OCI-M2 (cell line): ENCODE results near the gene PPFIA3.
"Not testable (repeated sequence)": the region's sequence is repeated elsewhere in the genome, so short reads cannot be mapped to it uniquely, and the experiment has no call there.

Experiments used
- DNase-seq: peaks from one replicate; lab custom pipeline; 2025; ENCODE audit not compliant: unreplicated experiment; lab: John Stamatoyannopoulos, UW

The PPFIA3 gene

GRCh38 chr19:49102303-49102702, 17.0 kb upstream of the PPFIA3 start:
- no peak for DNase-seq

- no peak for DNase-seq
Observed at GRCh38 chr19:49103331-49104085, 15.8 kb upstream of the PPFIA3 start.

- no peak for DNase-seq
Observed at GRCh38 chr19:49104229-49104864, 15.0 kb upstream of the PPFIA3 start.

- DNase-seq: no peak
Observed at GRCh38 chr19:49106648-49107135, 12.7 kb upstream of the PPFIA3 start.

- DNase-seq: no peak
Observed at GRCh38 chr19:49107625-49108459, 11.5 kb upstream of the PPFIA3 start.

- DNase-seq: no peak
Observed at GRCh38 chr19:49109051-49109450, 10.3 kb upstream of the PPFIA3 start.

- no peak for DNase-seq
Observed at GRCh38 chr19:49109569-49110233, 9.6 kb upstream of the PPFIA3 start.

- no peak for DNase-seq
Observed at GRCh38 chr19:49110567-49110966, 8.8 kb upstream of the PPFIA3 start.

- no peak for DNase-seq
Observed at GRCh38 chr19:49111218-49111998, 7.9 kb upstream of the PPFIA3 start.

- DNase-seq: peak; percentile 81
Observed at GRCh38 chr19:49113762-49114629, 5.3 kb upstream of the PPFIA3 start, which contains the start of gene LIN7B. TSS of gene LIN7B (plus strand) at chr19:49114370. CDS start at chr19:49114405, 35 bp downstream.

- DNase-seq: no peak
Observed at GRCh38 chr19:49114630-49115363, 4.5 kb upstream of the PPFIA3 start.

GRCh38 chr19:49116544-49116943, 2.8 kb upstream of the PPFIA3 start:
- no peak for DNase-seq

GRCh38 chr19:49117677-49118564, 1.4 kb upstream of the PPFIA3 start:
- no peak for DNase-seq

- peak; percentile 91 for DNase-seq
Observed at GRCh38 chr19:49118565-49119410, 556 bp upstream of the PPFIA3 start, which contains the start of gene C19orf73. TSS of gene C19orf73 (minus strand) at chr19:49119143. CDS start at chr19:49119022, 121 bp downstream.

GRCh38 chr19:49120325-49120683, 960 bp downstream of the PPFIA3 start:
- no peak for DNase-seq

- DNase-seq: no peak
Observed at GRCh38 chr19:49120868-49121267, 1.5 kb downstream of the PPFIA3 start.

GRCh38 chr19:49121841-49122240, 2.5 kb downstream of the PPFIA3 start:
- DNase-seq: not testable (repeated sequence)
